Peyer's patch (tissue), 4 donors: ENCODE results near the gene NOL9. TPM values are rescaled to one million over a fixed set of nuclear protein-coding genes. Genes with fewer than 3 reads are reported as not detected.
"Not testable (repeated sequence)": the region's sequence is repeated elsewhere in the genome, so short reads cannot be mapped to it uniquely, and the experiment has no call there.

Source experiments
- DNase-seq, 3 donors: peaks; one replicate each; pipeline ENCODE4 v3.0.0-alpha.2; 2017 to 2019
- H3K27ac ChIP-seq, 4 donors: fragments of 200-600 bp; sonication (generic); one replicate each; pipeline ENCODE4 v1.5.1; 2016 to 2019
- H3K27me3 ChIP-seq, 2 donors: fragments of 200-600 bp; sonication (generic); one replicate each; pipeline ENCODE4 v1.5.1; 2019
- H3K36me3 ChIP-seq, 3 donors: fragments of 200-600 bp; sonication (generic); one replicate each; pipeline ENCODE4 v1.5.1; 2016 to 2019
- H3K4me1 ChIP-seq, 4 donors: fragments of 200-600 bp; sonication (generic); one replicate each; pipeline ENCODE4 v1.5.1; 2016 to 2019
- H3K4me3 ChIP-seq, 4 donors: fragments of 200-600 bp; sonication (generic); 1 replicate in 3 of 4; 2 replicates in 1 of 4; pipeline ENCODE4 v1.5.1; 2016 to 2019; ENCODE audit warnings: mild to moderate bottlenecking in 1 of 4
- H3K9me3 ChIP-seq, 4 donors: fragments of 200-600 bp; sonication (generic); one replicate each; pipeline ENCODE4 v1.5.1; 2016 to 2019; ENCODE audit warnings: mild to moderate bottlenecking in 1 of 4
- CTCF ChIP-seq, 6 experiments: fragments of 450-650 bp in 4 of 6; fragments of 200-600 bp in 2 of 6; sonication (generic) in 1 of 6; IDR thresholded peaks; one replicate each; pipeline ENCODE4 v1.5.1; 2017 to 2019; ENCODE audit warnings: antibody characterized with exemption in 6 of 6, mild to moderate bottlenecking in 3 of 6, moderate library complexity in 1 of 6
- POLR2A ChIP-seq, 2 donors: fragments of 450-650 bp; IDR thresholded peaks; one replicate each; pipeline ENCODE4 v1.5.1; 2017; ENCODE audit warnings: antibody characterized with exemption in 2 of 2, mild to moderate bottlenecking in 2 of 2, moderate library complexity in 2 of 2
- total RNA-seq, 4 donors: library from RNA; depleted of rRNA; stranded (reverse); fragments of >200 nt; gene quantifications; one replicate each; pipeline ENCODE4 v1.1.0, GENCODE V29; 2016

The NOL9 gene
- total RNA-seq, 4 donors from 2014 or later, result 19.0 to 28.0 (median 22.5) TPM

- TF ChIP-seq POLR2A (IDR thresholded peaks at IDR 0.05) (peak; percentile 44 to 47), CTCF (IDR thresholded peaks at IDR 0.05) (no peak)
- peak overlapping the region; percentile 92 to 99 (median 98) for H3K27ac ChIP-seq
- peaks cover 0 to 46% (median 18%) of the 10 kb centered on the region in 4 donors for H3K4me1 ChIP-seq
- H3K9me3 ChIP-seq, result no peaks in the 10 kb centered on the region
- peak overlapping the region; percentile 54 to 98 (median 97) for H3K4me3 ChIP-seq
- H3K36me3 ChIP-seq, result peaks cover 0 to 24% (median 0%) of the 10 kb centered on the region in 3 donors
- H3K27me3 ChIP-seq, result no peaks in the 10 kb centered on the region
- peak; percentile 74 to 89 (median 75) for DNase-seq
Observed at GRCh38 chr1:6601049-6601922, 47.0 kb upstream of the NOL9 start.

- Histone ChIP-seq H3K4me1 (peaks cover 0 to 54% (median 18%) of the 10 kb centered on the region in 4 donors), H3K4me3 (peak overlapping the region; percentile 54 to 98 (median 97)), H3K27me3 (no peaks in the 10 kb centered on the region), H3K27ac (peak overlapping the region; percentile 92 to 99 (median 98)), H3K36me3 (peaks cover 0 to 32% (median 0%) of the 10 kb centered on the region in 3 donors), H3K9me3 (no peaks in the 10 kb centered on the region)
- no peak for DNase-seq
- TF ChIP-seq CTCF (IDR thresholded peaks at IDR 0.05) (no peak), POLR2A (IDR thresholded peaks at IDR 0.05) (no peak)
Observed at GRCh38 chr1:6600410-6601048, 46.2 kb upstream of the NOL9 start.

- Histone ChIP-seq H3K36me3 (peaks cover 0 to 37% (median 0%) of the 10 kb centered on the region in 3 donors), H3K27ac (peak overlapping the region in 3 of 4 donors; percentile 92 to 99 (median 98)), H3K4me1 (peaks cover 0 to 59% (median 18%) of the 10 kb centered on the region in 4 donors), H3K4me3 (peak overlapping the region; percentile 54 to 98 (median 97))
- H3K9me3 ChIP-seq, DNase-seq, H3K27me3 ChIP-seq: not testable (repeated sequence)
Observed at GRCh38 chr1:6599991-6600390, 45.7 kb upstream of the NOL9 start.

GRCh38 chr1:6599141-6599975 lies 45.0 kb upstream of the NOL9 start:
- no peak for TF ChIP-seq POLR2A (IDR thresholded peaks at IDR 0.05)
- no peak for TF ChIP-seq CTCF (IDR thresholded peaks at IDR 0.05)
- peaks cover 0 to 44% (median 0%) of the 10 kb centered on the region in 3 donors for H3K36me3 ChIP-seq
- peak overlapping the region; percentile 9 to 98 (median 97) for H3K4me3 ChIP-seq
- peak overlapping the region; percentile 17 to 99 (median 64) for H3K27ac ChIP-seq
- peaks cover 0 to 57% (median 18%) of the 10 kb centered on the region in 4 donors for H3K4me1 ChIP-seq
- H3K9me3 ChIP-seq, result no peaks in the 10 kb centered on the region
- no peaks in the 10 kb centered on the region for H3K27me3 ChIP-seq
- peak; percentile 49 to 82 (median 79) for DNase-seq

GRCh38 chr1:6597777-6598131 lies 43.4 kb upstream of the NOL9 start:
- no peak overlapping the region for H3K27ac ChIP-seq
- H3K27me3 ChIP-seq, result no peaks in the 10 kb centered on the region
- no peak overlapping the region for H3K4me3 ChIP-seq
- peaks cover 0 to 55% (median 16%) of the 10 kb centered on the region in 4 donors for H3K4me1 ChIP-seq
- no peaks in the 10 kb centered on the region for H3K9me3 ChIP-seq
- no peak for DNase-seq
- no peak for TF ChIP-seq POLR2A (IDR thresholded peaks at IDR 0.05)
- TF ChIP-seq CTCF (IDR thresholded peaks at IDR 0.05), result no peak
- H3K36me3 ChIP-seq, result peaks cover 0 to 60% (median 0%) of the 10 kb centered on the region in 3 donors
